Adrenal gland (tissue), 5 donors: Measurements from ENCODE around the gene SMARCD2.

Source experiments
- POLR2A ChIP-seq, 2 donors: fragments of 450-650 bp; IDR thresholded peaks; one replicate each; pipeline ENCODE4 v1.6.1; 2017; ENCODE audit warnings: antibody characterized with exemption in 2 of 2, mild to moderate bottlenecking in 2 of 2, moderate library complexity in 1 of 2
- TF ChIP-seq, protein P1 (sequence below), 6 experiments: fragments of 450-650 bp in 4 of 6; fragments of 200-600 bp in 2 of 6; sonication (generic) in 1 of 6; IDR thresholded peaks; 1 replicate in 5 of 6; 2 replicates in 1 of 6; pipeline versions ENCODE4 v1.5.1 to v1.8.0; 2016 to 2021; ENCODE audit warnings: antibody characterized with exemption in 6 of 6, mild to moderate bottlenecking in 2 of 6, moderate library complexity in 1 of 6
- donor health status: DM: no; HTN: no; CAD: no.

- TF ChIP-seq, protein P1, sequence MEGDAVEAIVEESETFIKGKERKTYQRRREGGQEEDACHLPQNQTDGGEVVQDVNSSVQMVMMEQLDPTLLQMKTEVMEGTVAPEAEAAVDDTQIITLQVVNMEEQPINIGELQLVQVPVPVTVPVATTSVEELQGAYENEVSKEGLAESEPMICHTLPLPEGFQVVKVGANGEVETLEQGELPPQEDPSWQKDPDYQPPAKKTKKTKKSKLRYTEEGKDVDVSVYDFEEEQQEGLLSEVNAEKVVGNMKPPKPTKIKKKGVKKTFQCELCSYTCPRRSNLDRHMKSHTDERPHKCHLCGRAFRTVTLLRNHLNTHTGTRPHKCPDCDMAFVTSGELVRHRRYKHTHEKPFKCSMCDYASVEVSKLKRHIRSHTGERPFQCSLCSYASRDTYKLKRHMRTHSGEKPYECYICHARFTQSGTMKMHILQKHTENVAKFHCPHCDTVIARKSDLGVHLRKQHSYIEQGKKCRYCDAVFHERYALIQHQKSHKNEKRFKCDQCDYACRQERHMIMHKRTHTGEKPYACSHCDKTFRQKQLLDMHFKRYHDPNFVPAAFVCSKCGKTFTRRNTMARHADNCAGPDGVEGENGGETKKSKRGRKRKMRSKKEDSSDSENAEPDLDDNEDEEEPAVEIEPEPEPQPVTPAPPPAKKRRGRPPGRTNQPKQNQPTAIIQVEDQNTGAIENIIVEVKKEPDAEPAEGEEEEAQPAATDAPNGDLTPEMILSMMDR (IDR thresholded peaks at IDR 0.05) = no peak
- TF ChIP-seq POLR2A (IDR thresholded peaks at IDR 0.05) = no peak
Observed at GRCh38 chr17:63816123-63816522, 26.4 kb downstream of the SMARCD2 start.
